ENCODE results near the gene YIPF1. TPM values are rescaled to one million over a fixed set of nuclear protein-coding genes. Genes with fewer than 3 reads are reported as not detected.
A peak's percentile ranks its signal among the peaks of the same experiment; 100 is the strongest.
"Not testable (repeated sequence)": the region's sequence is repeated elsewhere in the genome, so short reads cannot be mapped to it uniquely, and the experiment has no call there.

Gene YIPF1
- total RNA-seq, 1 donor from 2014 or later: 41.2 TPM

DNA sequence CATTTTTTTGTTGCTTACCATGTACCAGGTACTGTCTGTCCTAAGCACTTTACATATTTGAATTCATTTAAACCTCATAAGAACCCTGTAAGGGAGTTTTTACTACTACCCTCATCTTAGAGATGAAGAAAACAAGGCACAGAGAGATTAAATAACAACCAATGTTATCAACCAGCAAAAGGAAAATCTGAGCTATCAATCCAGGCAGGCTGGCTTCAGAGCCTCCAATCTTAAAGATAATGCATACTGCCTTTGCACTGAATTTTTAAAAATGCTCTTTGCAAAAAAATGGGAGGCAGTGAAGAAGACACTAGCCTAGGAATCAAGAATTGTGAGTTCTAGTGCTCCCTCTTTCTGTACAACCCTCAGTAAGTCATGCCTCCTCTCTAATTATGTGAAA is 70.2 kb downstream of the YIPF1 start:
- Histone ChIP-seq H3K27ac (no peak overlapping the region), H4K20me1 (ENCODE audit: low read depth) (no peaks in the 10 kb centered on the region), H2AFZ (replicated peaks) (no peak overlapping the region), H3K27me3 (no peaks in the 10 kb centered on the region), H3K9me3 (ENCODE audit: low read depth) (no peaks in the 10 kb centered on the region), H3F3A (ENCODE audit: low read depth) (no peaks in the 10 kb centered on the region), H3K9ac (no peak overlapping the region), H3K4me3 (no peak overlapping the region), H3K4me1 (no peaks in the 10 kb centered on the region), H3K36me3 (peaks cover 18% of the 10 kb centered on the region), H3K79me2 (ENCODE audit: low read depth) (peaks cover 13% of the 10 kb centered on the region), H3K4me2 (no peak overlapping the region)
- peaks cover 8% of the 10 kb centered on the region for H3K9me3 Mint-ChIP-seq
- H3K27ac Mint-ChIP-seq: no peak overlapping the region
- DNase-seq (ENCODE audit: low spot score): no peak
- H3K4me3 Mint-ChIP-seq: no peak overlapping the region
- H3K27me3 Mint-ChIP-seq (ENCODE audit: insufficient read depth, low read depth): no peaks in the 10 kb centered on the region
- peaks cover 45% of the 10 kb centered on the region for H3K36me3 Mint-ChIP-seq
- TF ChIP-seq, protein P1, sequence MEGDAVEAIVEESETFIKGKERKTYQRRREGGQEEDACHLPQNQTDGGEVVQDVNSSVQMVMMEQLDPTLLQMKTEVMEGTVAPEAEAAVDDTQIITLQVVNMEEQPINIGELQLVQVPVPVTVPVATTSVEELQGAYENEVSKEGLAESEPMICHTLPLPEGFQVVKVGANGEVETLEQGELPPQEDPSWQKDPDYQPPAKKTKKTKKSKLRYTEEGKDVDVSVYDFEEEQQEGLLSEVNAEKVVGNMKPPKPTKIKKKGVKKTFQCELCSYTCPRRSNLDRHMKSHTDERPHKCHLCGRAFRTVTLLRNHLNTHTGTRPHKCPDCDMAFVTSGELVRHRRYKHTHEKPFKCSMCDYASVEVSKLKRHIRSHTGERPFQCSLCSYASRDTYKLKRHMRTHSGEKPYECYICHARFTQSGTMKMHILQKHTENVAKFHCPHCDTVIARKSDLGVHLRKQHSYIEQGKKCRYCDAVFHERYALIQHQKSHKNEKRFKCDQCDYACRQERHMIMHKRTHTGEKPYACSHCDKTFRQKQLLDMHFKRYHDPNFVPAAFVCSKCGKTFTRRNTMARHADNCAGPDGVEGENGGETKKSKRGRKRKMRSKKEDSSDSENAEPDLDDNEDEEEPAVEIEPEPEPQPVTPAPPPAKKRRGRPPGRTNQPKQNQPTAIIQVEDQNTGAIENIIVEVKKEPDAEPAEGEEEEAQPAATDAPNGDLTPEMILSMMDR (IDR thresholded peaks at IDR 0.05): no peak
- no peaks in the 10 kb centered on the region for H3K4me1 Mint-ChIP-seq

DNA sequence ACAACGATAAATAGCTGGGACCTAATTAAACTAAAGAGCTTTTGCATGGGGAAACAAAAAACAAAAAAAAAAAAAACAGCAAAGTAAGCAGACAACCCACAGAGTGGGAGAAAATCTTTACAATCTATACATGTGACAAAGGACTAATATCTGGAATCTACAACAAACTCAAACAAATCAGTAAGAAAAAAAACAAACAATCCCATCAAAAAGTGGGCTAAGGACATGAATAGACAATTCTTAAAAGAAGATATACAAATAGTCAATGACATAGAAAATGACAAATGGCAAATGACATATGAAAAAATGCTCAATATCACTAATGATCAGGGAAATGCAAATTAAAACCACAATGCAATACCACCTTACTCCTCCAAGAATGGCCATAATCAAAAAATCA is 73.0 kb downstream of the YIPF1 start:
- Histone ChIP-seq H3K36me3 (peaks cover 27% of the 10 kb centered on the region), H3K79me2 (ENCODE audit: low read depth) (peaks cover 31% of the 10 kb centered on the region)
- H3K9me3 ChIP-seq (ENCODE audit: low read depth); H4K20me1 ChIP-seq (ENCODE audit: low read depth); H3K27ac Mint-ChIP-seq; H3K4me1 ChIP-seq; H3F3A ChIP-seq (ENCODE audit: low read depth); DNase-seq (ENCODE audit: low spot score); H3K4me3 ChIP-seq; H3K4me1 Mint-ChIP-seq; H3K27ac ChIP-seq; H3K27me3 Mint-ChIP-seq (ENCODE audit: insufficient read depth, low read depth); H3K9ac ChIP-seq; H3K4me3 Mint-ChIP-seq; H3K27me3 ChIP-seq; H3K4me2 ChIP-seq; H2AFZ ChIP-seq (replicated peaks): not testable (repeated sequence)
- peaks cover 14% of the 10 kb centered on the region for H3K9me3 Mint-ChIP-seq
- H3K36me3 Mint-ChIP-seq: peaks cover 66% of the 10 kb centered on the region

DNA sequence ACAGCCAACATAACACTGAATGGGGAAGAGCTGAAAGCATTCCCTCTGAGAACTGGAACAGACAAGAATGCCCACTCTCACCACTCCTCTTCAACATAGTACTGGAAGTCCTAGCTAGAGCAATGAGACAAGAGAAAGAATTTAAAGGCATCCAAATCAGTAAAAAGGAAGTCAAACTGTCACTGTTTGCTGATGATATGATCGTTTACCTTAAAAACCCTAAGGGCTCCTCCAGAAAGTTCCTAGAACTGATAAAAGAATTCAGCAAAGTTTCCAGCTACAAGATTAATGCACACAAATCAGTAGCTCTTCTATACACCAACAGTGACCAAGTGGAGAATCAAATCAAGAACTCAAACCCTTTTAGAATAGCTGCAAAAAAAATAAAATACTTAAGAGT is 74.1 kb downstream of the YIPF1 start:
- H3K36me3 Mint-ChIP-seq: peaks cover 70% of the 10 kb centered on the region
- peaks cover 32% of the 10 kb centered on the region for H3K79me2 ChIP-seq (ENCODE audit: low read depth)
- not testable (repeated sequence) for H3K27ac ChIP-seq; H3K4me3 Mint-ChIP-seq; H3K4me1 Mint-ChIP-seq; H3K4me1 ChIP-seq; H3K27me3 ChIP-seq; DNase-seq (ENCODE audit: low spot score); H3K4me3 ChIP-seq; H3K27me3 Mint-ChIP-seq (ENCODE audit: insufficient read depth, low read depth); H3K27ac Mint-ChIP-seq; H3K9me3 ChIP-seq (ENCODE audit: low read depth); H3K4me2 ChIP-seq; H2AFZ ChIP-seq (replicated peaks); H4K20me1 ChIP-seq (ENCODE audit: low read depth); H3K9ac ChIP-seq; H3F3A ChIP-seq (ENCODE audit: low read depth)
- H3K36me3 ChIP-seq: peaks cover 27% of the 10 kb centered on the region
- H3K9me3 Mint-ChIP-seq: peaks cover 14% of the 10 kb centered on the region

DNA sequence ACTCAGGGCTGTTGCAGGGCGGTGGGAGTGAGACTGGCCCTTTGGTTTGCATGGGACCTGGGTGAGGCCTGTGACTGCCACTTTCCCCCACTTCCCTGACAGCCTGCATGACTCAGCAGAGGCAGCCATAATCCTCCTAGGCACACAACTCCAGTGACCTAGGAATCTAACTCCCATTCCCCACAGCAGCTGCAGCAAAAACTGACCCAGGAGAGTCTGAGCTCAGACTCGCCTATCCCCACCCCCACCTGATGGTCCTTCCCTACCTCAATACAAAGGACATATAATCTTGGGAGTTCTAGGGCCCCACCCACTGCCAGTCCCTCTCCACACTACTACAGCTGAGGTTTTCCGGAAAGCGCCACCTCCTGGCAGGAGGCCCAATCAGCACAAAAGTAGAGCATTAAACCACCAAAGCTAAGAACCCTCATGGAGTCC is 78.2 kb downstream of the YIPF1 start:
- Histone ChIP-seq H3K4me1 (no peaks in the 10 kb centered on the region), H3K36me3 (peaks cover 22% of the 10 kb centered on the region), H3K4me3 (no peak overlapping the region), H3K4me2 (no peak overlapping the region), H3K9me3 (ENCODE audit: low read depth) (no peaks in the 10 kb centered on the region), H3K79me2 (ENCODE audit: low read depth) (peaks cover 31% of the 10 kb centered on the region), H3F3A (ENCODE audit: low read depth) (no peaks in the 10 kb centered on the region), H4K20me1 (ENCODE audit: low read depth) (no peaks in the 10 kb centered on the region), H3K9ac (no peak overlapping the region), H3K27me3 (no peaks in the 10 kb centered on the region), H3K27ac (no peak overlapping the region), H2AFZ (replicated peaks) (no peak overlapping the region)
- TF ChIP-seq, protein P1 (IDR thresholded peaks at IDR 0.05): peak; percentile 46
- no peak for TF ChIP-seq EZH2 (IDR thresholded peaks at IDR 0.05)
- H3K36me3 Mint-ChIP-seq: peaks cover 60% of the 10 kb centered on the region
- H3K27ac Mint-ChIP-seq: no peak overlapping the region
- peak; percentile 27 for DNase-seq (ENCODE audit: low spot score)
- peaks cover 11% of the 10 kb centered on the region for H3K9me3 Mint-ChIP-seq
- no peak overlapping the region for H3K4me3 Mint-ChIP-seq
- H3K4me1 Mint-ChIP-seq: no peaks in the 10 kb centered on the region
- no peaks in the 10 kb centered on the region for H3K27me3 Mint-ChIP-seq (ENCODE audit: insufficient read depth, low read depth)
